GM19467 (cell line): ENCODE results near the gene CARS2.
"Not testable (repeated sequence)": the region's sequence is repeated elsewhere in the genome, so short reads cannot be mapped to it uniquely, and the experiment has no call there.

ENCODE experiments used
- ATAC-seq: cut with Tn5 transposase; IDR thresholded peaks from one replicate; pipeline ENCODE4 v1.9.1; 2021; ENCODE audit warnings: mild to moderate bottlenecking, moderate library complexity; ENCODE audit not compliant: unreplicated experiment

CARS2 gene

DNA sequence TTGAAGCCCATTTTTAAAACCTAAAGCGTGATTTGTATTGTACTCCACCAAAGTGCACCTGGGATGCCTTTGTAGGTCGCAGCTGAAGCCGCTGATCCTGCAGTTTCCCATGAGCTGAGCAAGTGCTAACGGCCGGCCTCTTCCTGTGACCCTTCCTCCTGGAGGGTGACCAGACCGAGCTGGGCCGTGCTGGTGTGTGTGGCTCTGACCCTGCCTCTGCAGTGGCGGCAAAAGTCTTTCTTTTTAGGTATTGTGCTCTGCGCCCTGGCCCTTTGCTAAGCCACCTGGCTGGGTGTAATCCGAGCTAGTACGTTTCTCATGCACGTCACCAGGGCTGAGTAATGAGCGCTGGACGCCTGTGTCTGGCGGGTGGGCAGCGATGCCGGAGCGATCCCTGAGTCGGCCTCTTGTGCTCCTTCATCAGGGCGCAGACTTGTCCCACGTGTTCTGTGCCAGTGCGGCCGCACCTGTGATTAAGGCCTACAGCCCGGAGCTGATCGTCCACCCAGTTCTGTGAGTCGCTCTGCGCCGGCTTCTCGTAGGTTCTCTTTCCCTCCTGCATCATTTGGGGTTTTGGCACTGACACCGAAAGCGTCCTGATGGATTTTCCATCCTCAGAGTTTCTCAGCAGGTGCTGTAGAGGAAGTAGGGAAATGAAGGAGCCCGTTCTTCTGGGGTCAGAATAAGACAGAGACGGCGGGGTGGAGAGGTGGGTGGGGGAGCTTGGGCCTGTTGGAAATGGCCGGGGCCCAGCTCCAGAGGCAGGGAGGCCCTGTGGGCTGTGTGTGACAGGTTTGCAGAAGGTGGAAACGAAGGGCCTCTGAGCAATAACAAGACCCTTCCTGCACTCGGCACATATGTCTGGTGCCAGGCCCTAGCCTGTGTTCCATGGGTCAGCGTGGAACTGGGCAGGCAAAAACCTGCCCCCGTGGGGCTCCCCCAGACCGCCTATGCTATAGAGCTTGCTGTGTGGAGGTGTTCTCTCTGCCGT lies 80.9 kb downstream of the CARS2 start:
- no peak for ATAC-seq

GRCh38 chr13:110620596-110620995 lies 85.3 kb downstream of the CARS2 start:
- no peak for ATAC-seq

DNA sequence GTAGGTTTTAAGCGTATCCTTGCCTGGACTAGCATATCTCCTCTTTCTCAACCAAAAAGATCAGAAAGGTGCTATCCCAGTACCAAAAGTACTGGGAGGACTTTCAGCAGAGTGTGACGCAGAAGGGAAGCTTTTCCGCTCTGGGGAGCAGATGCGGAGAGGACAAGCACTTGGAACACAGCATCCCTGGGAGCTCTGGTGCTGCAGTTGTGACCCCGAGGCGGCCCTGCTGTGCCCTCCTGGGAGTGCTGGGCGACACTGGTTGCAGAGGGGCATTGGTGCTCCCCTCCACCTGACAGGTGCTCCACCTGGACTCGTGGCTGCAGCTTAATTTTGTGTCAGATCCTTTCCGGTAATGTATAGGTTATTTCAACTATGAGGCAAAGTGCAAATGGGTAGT lies 87.1 kb downstream of the CARS2 start:
- no peak for ATAC-seq

GRCh38 chr13:110618167-110618566 lies 87.7 kb downstream of the CARS2 start:
- no peak for ATAC-seq

DNA sequence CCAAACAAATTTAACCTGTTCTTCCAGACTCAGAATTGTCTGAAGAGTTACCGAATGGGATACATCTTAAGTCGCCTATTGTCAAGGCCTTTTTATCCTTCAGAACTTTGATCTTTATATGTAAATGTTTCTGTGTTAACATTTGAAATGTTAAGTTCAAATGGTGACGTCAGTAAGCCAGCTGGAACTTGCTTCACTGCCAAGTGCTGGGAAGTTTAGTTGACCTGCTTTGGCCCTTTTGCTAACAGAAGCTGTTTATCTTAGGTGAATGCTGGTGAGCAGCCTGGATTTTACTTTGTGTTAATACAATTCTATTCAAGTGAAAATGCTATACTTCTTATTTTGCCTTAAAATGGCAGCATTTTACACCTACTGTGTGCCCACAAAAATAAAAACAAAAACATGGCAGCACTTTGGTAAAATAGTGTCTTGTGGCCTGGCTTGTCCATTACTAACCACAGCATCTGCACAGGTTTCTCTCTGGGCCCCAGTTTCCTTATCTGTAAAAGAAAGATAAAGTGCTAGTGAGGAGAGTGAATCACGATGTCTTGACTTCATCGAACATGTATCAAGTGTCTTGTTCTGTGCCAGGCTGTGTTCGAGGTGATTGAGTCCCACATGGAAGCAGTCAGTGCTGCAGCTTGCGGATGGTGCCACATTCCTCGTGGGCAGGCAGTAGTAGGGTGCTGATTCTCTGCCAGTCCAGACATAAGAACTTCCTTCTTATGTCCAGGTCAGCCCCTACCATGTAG lies 88.4 kb downstream of the CARS2 start:
- ATAC-seq = no peak

- peak; percentile 41 for ATAC-seq
Measured at GRCh38 chr13:110616103-110617101, 89.5 kb downstream of the CARS2 start.

DNA sequence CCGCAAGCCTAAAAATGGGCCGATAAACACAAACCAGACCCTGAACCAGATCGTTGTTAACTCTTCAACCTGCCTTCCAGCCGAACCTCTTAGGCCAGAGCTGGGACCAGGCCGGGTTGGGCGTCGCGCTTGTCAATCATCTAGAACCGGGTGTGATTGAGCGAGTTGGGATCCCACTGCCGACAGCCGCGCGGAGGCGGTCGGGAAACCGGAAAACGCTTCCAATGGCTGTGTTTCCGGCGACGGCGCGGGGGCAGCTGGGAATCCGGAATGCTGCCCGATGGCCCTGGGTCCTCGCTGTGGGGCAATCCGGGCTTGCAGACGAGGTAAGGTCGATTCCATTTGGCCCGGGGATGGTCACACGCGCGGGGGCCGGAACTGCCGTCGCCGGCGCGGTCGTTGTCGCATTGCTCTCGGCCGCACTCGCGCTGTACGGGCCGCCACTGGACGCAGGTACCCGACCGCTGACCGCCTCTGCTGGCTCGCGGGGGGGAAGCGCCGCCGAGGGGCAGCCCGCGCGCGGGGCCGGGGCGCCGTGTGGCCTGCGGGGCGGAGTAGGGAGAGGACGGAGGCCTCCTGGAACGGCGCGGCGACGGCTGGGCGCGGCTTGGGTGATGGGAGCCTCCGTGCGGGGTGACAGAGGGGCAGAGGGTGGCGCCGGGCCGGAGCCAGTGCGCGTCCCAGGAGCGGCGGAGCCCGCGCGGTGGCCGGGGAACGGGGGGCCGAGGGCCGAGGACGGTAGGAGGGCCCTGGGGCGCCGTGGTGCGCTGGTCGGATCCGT lies 90.4 kb downstream of the CARS2 start, which contains the start of gene NAXD:
Gene NAXD, plus strand, starts transcription at position 224 of the 781 bp plus-strand sequence. Its CDS starts 57 bp downstream, at position 281.
- ATAC-seq = peak; percentile 83

GRCh38 chr13:110615005-110615321 lies 91.0 kb downstream of the CARS2 start:
- no peak for ATAC-seq

- ATAC-seq = peak; percentile 34
Measured at GRCh38 chr13:110610955-110611595, 94.8 kb downstream of the CARS2 start.

GRCh38 chr13:110607675-110608224 lies 98.2 kb downstream of the CARS2 start:
- ATAC-seq = no peak

- not testable (repeated sequence) for ATAC-seq
Measured at GRCh38 chr13:110606281-110606680, 99.6 kb downstream of the CARS2 start.

DNA sequence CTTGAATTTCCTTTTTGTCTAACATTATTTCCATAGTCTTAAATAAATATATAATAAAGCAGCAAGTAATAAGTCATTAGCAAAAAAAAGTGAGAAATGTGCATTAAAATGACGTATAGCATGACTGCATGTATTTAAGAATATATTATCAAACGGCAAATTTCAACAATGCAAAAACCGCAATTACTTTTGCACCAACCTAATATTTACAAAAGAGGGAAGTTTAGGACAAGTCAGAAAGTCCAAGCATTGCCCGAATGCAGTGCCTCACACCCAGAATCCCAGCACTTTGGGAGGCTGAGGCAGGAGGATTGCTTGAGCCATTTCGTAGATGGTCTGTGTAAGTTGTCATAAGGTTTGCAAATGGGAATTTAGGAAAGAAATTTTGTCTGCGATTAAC lies 100.8 kb downstream of the CARS2 start:
- ATAC-seq = no peak

DNA sequence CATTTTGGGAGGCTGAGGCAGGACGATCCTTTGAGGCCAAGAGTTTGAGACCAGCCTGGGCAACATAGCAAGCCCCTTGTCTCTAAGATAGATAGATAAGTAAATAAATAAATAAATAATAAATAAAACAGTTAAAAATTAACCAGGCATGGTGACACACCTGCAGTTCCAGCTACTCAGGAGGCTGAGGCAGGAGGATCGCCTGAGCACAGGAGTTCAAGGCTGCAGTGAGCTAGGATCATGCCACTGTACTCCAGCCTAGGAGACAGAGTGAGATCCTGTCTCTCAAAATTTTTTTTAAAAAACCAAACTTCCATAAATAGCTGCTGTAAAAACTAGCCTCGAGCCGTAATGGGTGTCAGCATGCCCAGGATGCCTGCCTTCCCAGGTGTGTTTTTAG lies 104.9 kb downstream of the CARS2 start:
- no peak for ATAC-seq

GRCh38 chr13:110600261-110600819 lies 105.6 kb downstream of the CARS2 start:
- ATAC-seq = no peak

DNA sequence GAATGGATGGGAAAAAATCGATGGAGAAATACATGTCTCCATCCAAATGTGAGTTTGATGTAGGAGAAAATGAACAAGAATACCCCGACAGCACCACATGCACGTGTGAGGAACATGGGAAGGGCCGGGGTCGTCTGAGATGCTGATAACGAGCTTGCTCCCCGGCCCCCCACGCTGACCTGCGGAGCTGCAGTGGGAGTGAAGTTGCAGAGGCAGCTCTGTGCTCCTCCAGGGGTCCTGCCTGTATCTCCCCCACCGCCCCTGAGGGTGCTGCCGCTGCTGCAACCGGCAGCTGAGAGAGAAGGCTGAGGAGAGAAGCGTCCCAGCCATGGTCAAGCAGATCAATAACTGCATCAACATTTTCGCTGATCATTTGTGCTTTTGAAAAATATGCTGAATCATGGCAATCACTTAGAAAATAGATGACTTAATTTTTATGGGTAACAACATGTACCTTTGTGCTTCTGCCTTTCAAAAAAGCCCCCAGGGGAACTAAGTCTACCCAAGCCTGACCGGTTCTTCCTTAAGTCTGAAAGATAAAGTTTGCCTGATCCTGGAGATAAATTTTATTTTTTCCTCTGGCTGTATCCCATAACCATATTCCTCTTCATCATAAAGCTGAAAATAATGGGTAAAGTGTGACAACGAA lies 108.8 kb downstream of the CARS2 start:
- ATAC-seq = no peak

DNA sequence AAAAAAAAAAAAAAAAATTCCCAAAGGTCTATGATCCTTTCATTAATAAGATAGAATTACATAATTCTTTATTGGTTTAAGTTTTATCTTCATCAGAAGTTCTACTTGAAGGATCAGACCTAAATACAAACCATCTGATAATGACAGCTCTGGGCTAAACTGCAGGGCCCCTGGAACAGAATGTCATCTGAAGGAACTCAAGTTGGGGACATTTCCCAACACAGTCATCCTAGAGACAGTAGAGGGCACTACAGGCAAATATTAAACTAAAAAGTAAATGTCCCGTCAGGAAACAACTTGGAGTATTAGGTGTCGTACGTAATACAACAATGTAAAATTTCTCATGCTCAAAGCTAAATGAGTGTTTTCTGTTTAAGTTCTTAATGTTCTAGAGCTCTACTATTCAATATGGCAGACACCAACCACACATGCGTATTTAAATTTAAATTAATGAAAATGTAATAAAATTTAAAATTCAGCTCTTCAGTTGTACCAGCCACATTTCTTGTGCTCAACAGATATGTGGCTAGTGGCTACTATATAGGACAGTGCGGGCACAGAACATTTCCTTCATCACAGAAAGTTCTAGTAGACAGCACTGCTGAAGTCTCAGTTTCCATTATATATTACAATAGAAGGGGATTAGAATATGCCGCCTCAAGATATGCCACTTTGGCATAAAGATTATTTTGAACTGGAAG lies 112.3 kb downstream of the CARS2 start:
- peak; percentile 66 for ATAC-seq

GRCh38 chr13:110592665-110593064 lies 113.3 kb downstream of the CARS2 start:
- ATAC-seq = no peak
